A549 (cell line): Measurements from ENCODE around the gene DRD3. TPM values are rescaled to one million over a fixed set of nuclear protein-coding genes. Genes with fewer than 3 reads are reported as not detected.

Source experiments
- ATAC-seq, 2 experiments: fragments of 200-7000 bp in 1 of 2; fragments of >200 bp in 1 of 2; cut with Nextera tagmentation in 1 of 2; cut with Tn5 transposase in 1 of 2; 3 replicates each; pipeline versions ENCODE4 v1.8.0 to v1.9.1; 2018 to 2020; ENCODE audit warnings: mild to moderate bottlenecking in 1 of 2, moderate library complexity in 1 of 2
- CTCF ChIA-PET: fragments of 300-600 bp; sonication (Branson Sonifier 250); formaldehyde crosslinking; extraction: SDS; loops from one replicate; lab custom pipeline; 2021; ENCODE audit warnings: antibody characterized with exemption, inconsistent platforms; lab: Yijun Ruan, JAX
- POLR2A ChIA-PET: fragments of 350-600 bp; formaldehyde crosslinking; extraction: SDS; loops from one replicate; lab custom pipeline; 2021; ENCODE audit warnings: antibody characterized with exemption, inconsistent platforms; lab: Yijun Ruan, JAX
- DNase-seq, 2 experiments: peaks; one replicate each; pipeline versions ENCODE4 v3.0.0 to v3.0.0-alpha.2; 2011 to 2016; ENCODE audit warnings: low read depth in 1 of 2, low spot score in 1 of 2
- FAIRE-seq: peaks from 2 replicates; lab custom pipeline; 2011; peaks lifted over from hg19 to GRCh38; lab: Jason Lieb, UNC
- H3K27ac ChIP-seq, 2 experiments: fragments of >200 bp; sonication (Bioruptor Twin); formaldehyde crosslinking; 3 replicates each; pipeline ENCODE4 v1.5.1; 2016 to 2017
- H3K4me1 ChIP-seq: fragments of >200 bp; sonication (Bioruptor Twin); formaldehyde crosslinking; 3 replicates; pipeline ENCODE4 v1.6.1; 2016
- H3K4me2 ChIP-seq: fragments of >200 bp; sonication (Bioruptor Twin); formaldehyde crosslinking; 3 replicates; pipeline ENCODE4 v1.6.1; 2016
- H3K4me3 ChIP-seq: fragments of >200 bp; sonication (Bioruptor Twin); formaldehyde crosslinking; 3 replicates; pipeline ENCODE4 v1.5.1; 2016
- H3K9me3 ChIP-seq: fragments of >200 bp; sonication (Bioruptor Twin); formaldehyde crosslinking; 3 replicates; pipeline ENCODE4 v1.6.1; 2016
- ATOH8 ChIP-seq: fragments of 250-450 bp; sonication (Bioruptor Pico); IDR thresholded peaks from 2 replicates; pipeline ENCODE4 v1.5.0; 2020; ENCODE audit warnings: low read depth, mild to moderate bottlenecking, moderate library complexity
- BCL3 ChIP-seq: fragments of >200 bp; sonication (Bioruptor Twin); formaldehyde crosslinking; IDR thresholded peaks from 3 replicates; pipeline ENCODE4 v1.6.1; 2016
- CBX2 ChIP-seq: fragments of 200-600 bp; sonication (generic); IDR thresholded peaks from 2 replicates; pipeline ENCODE4 v1.6.1; 2016; ENCODE audit warnings: low read depth, mild to moderate bottlenecking, borderline replicate concordance
- CBX8 ChIP-seq: fragments of 200-600 bp; sonication (generic); IDR thresholded peaks from 2 replicates; pipeline ENCODE4 v1.6.1; 2016
- CHD4 ChIP-seq: fragments of 200-600 bp; sonication (generic); IDR thresholded peaks from 2 replicates; pipeline ENCODE4 v1.6.1; 2016; ENCODE audit warnings: antibody characterized with exemption, mild to moderate bottlenecking, borderline replicate concordance
- CTCF ChIP-seq: fragments of >200 bp; sonication (Bioruptor Twin); formaldehyde crosslinking; IDR thresholded peaks from 3 replicates; pipeline ENCODE4 v1.5.1; 2016
- EHF ChIP-seq: fragments of 250-450 bp; sonication (Bioruptor Pico); IDR thresholded peaks from 2 replicates; pipeline ENCODE4 v1.5.0; 2020; ENCODE audit warnings: mild to moderate bottlenecking
- ELK1 ChIP-seq: fragments of 150-350 bp; IDR thresholded peaks from 2 replicates; pipeline ENCODE4 v1.6.1; 2014; ENCODE audit warnings: low read depth, mild to moderate bottlenecking, low read length
- EP300 ChIP-seq, 2 experiments: fragments of >200 bp; sonication (Bioruptor Twin); formaldehyde crosslinking; IDR thresholded peaks; 2 replicates in 1 of 2; 3 replicates in 1 of 2; pipeline ENCODE4 v1.6.1; 2016 to 2017
- ESRRA ChIP-seq: fragments of 150-350 bp; IDR thresholded peaks from 2 replicates; pipeline ENCODE4 v1.6.1; 2014; ENCODE audit warnings: mild to moderate bottlenecking, low read length, borderline replicate concordance
- FOXS1 ChIP-seq: fragments of 250-450 bp; sonication (Bioruptor Pico); IDR thresholded peaks from 2 replicates; pipeline ENCODE4 v1.5.0; 2020; ENCODE audit warnings: mild to moderate bottlenecking, moderate library complexity
- HOXB5 ChIP-seq: fragments of 250-450 bp; sonication (Bioruptor Pico); IDR thresholded peaks from 2 replicates; pipeline ENCODE4 v1.5.0; 2020; ENCODE audit warnings: mild to moderate bottlenecking, moderate library complexity
- JUNB ChIP-seq: fragments of >200 bp; sonication (Bioruptor Twin); formaldehyde crosslinking; IDR thresholded peaks from 2 replicates; pipeline ENCODE4 v1.6.1; 2016
- KDM1A ChIP-seq: fragments of 200-600 bp; sonication (generic); IDR thresholded peaks from 2 replicates; pipeline ENCODE4 v1.6.1; 2016; ENCODE audit warnings: low read depth, mild to moderate bottlenecking
- KDM5A ChIP-seq: fragments of 200-600 bp; sonication (generic); IDR thresholded peaks from 2 replicates; pipeline ENCODE4 v1.6.1; 2016; ENCODE audit warnings: antibody characterized with exemption, mild to moderate bottlenecking
- MAFK ChIP-seq: fragments of 450-650 bp; IDR thresholded peaks from 2 replicates; pipeline ENCODE4 v1.6.1; 2014; ENCODE audit not compliant: partially characterized antibody
- MAX ChIP-seq: IDR thresholded peaks from 2 replicates; pipeline ENCODE4 v1.6.1; 2012
- MAZ ChIP-seq: fragments of 150-350 bp; IDR thresholded peaks from 2 replicates; pipeline ENCODE4 v1.6.1; 2014; ENCODE audit warnings: antibody characterized with exemption, low read depth, low read length, borderline replicate concordance
- NPAS2 ChIP-seq: fragments of 250-450 bp; sonication (Bioruptor Pico); IDR thresholded peaks from 2 replicates; pipeline ENCODE4 v1.8.0; 2022; ENCODE audit warnings: mild to moderate bottlenecking, moderate library complexity, borderline replicate concordance
- RCOR1 ChIP-seq: fragments of 150-350 bp; IDR thresholded peaks from 2 replicates; pipeline ENCODE4 v1.6.1; 2014; ENCODE audit warnings: antibody characterized with exemption, low read length, low read depth
- RFX5 ChIP-seq: fragments of 450-650 bp; IDR thresholded peaks from 2 replicates; pipeline ENCODE4 v1.7.1; 2014; ENCODE audit warnings: antibody characterized with exemption, mild to moderate bottlenecking, moderate library complexity
- RNF2 ChIP-seq: fragments of 200-600 bp; sonication (generic); IDR thresholded peaks from 2 replicates; pipeline ENCODE4 v1.6.1; 2016; ENCODE audit warnings: low read depth, mild to moderate bottlenecking, antibody characterized with exemption, moderate library complexity, borderline replicate concordance
- SREBF2 ChIP-seq: fragments of 450-650 bp; IDR thresholded peaks from 2 replicates; pipeline ENCODE4 v1.6.1; 2014; ENCODE audit warnings: mild to moderate bottlenecking, moderate library complexity
- TP53 ChIP-seq: fragments of 250-450 bp; sonication (Bioruptor Pico); IDR thresholded peaks from 2 replicates; pipeline ENCODE4 v1.5.0; 2021; ENCODE audit warnings: mild to moderate bottlenecking, moderate library complexity
- ZC3H11A ChIP-seq: fragments of 450-650 bp; IDR thresholded peaks from 2 replicates; pipeline ENCODE4 v1.6.1; 2014; ENCODE audit warnings: antibody characterized with exemption, mild to moderate bottlenecking
- ZNF302 ChIP-seq: fragments of 250-450 bp; sonication (Bioruptor Pico); IDR thresholded peaks from 2 replicates; pipeline ENCODE4 v1.9.0; 2021; ENCODE audit warnings: inconsistent platforms, mild to moderate bottlenecking, moderate library complexity
- ZSCAN20 ChIP-seq: fragments of 250-450 bp; sonication (Bioruptor Pico); IDR thresholded peaks from 2 replicates; pipeline ENCODE4 v1.8.0; 2022; ENCODE audit warnings: mild to moderate bottlenecking, moderate library complexity
- WGBS: methylation state at CpG from one replicate; pipeline ENCODE4 v1.1.6; 2017; ENCODE audit errors: missing lambda C conversion rate; 5-methylcytosine and 5-hydroxymethylcytosine counted together
- polyA plus RNA-seq, 4 experiments: library from polyadenylated mRNA; depleted of rRNA in 3 of 4; stranded (reverse); fragments of >200 nt; fragmentation: RNase III in 1 of 4; extraction: RNeasy Plus Mini Kit Qiagen cat#74134 plus additional on column Dnase treatment in 1 of 4; gene quantifications; 2 replicates in 3 of 4; 3 replicates in 1 of 4; pipeline ENCODE4 v1.2.3, GENCODE V29; 2011 to 2017

Gene DRD3
- polyA plus RNA-seq, 2 of the 4 experiments (the other 2 are of a cell fraction): not detected

GRCh38 chr3:114112696-114113095 lies 66.2 kb downstream of the DRD3 start:
- no peak for DNase-seq
- no peaks in the 10 kb centered on the region for H3K4me1 ChIP-seq
- ATAC-seq: no peak
- no peak overlapping the region for H3K4me3 ChIP-seq
- ChIA-PET POLR2A (no interaction called here), CTCF (no interaction called here)
- TF ChIP-seq FOXS1 (CRISPR knock-in tag) (no peak), EHF (no peak)
- H3K9me3 ChIP-seq: no peaks in the 10 kb centered on the region
- no peak for FAIRE-seq
- no peak overlapping the region for H3K27ac ChIP-seq
- 56% methylated on average over 6 of the region's 6 CpGs for WGBS
- H3K4me2 ChIP-seq: no peak overlapping the region

- 74% methylated on average over 3 of the region's 3 CpGs for WGBS
- ATAC-seq: no peak
- ChIA-PET CTCF (no interaction called here), POLR2A (no interaction called here)
- DNase-seq: no peak
- Histone ChIP-seq H3K27ac (no peak overlapping the region), H3K4me1 (no peaks in the 10 kb centered on the region), H3K9me3 (no peaks in the 10 kb centered on the region), H3K4me2 (no peak overlapping the region)
- FAIRE-seq: no peak
- TF ChIP-seq ATOH8 (CRISPR knock-in tag): no peak
- no peak for TF ChIP-seq SREBF2
- TF ChIP-seq KDM1A: no peak
- TF ChIP-seq EHF: no peak
- no peak for TF ChIP-seq NPAS2 (CRISPR knock-in tag)
- TF ChIP-seq CBX8: no peak
- TF ChIP-seq ESRRA: no peak
- TF ChIP-seq ZNF302: no peak
- no peak for TF ChIP-seq CTCF
- no peak for TF ChIP-seq CHD4
- no peak for TF ChIP-seq EP300 (IDR thresholded peaks at IDR 0.05)
- no peak for TF ChIP-seq CBX2
- no peak for TF ChIP-seq MAFK
- no peak for TF ChIP-seq ZC3H11A
- no peak for TF ChIP-seq BCL3
- no peak for TF ChIP-seq RCOR1
- TF ChIP-seq ZSCAN20 (CRISPR knock-in tag): no peak
- TF ChIP-seq, all 56 proteins: peak for 0
- H3K4me3 ChIP-seq: no peak overlapping the region
Observed at GRCh38 chr3:114111060-114111770, 67.6 kb downstream of the DRD3 start.

- TF ChIP-seq JUNB (no peak), ZNF302 (no peak), ZSCAN20 (CRISPR knock-in tag) (no peak), RFX5 (no peak), KDM5A (no peak), HOXB5 (CRISPR knock-in tag) (no peak), EHF (no peak), MAZ (no peak), ELK1 (no peak), RNF2 (no peak), MAX (no peak), TP53 (CRISPR knock-in tag) (no peak)
- TF ChIP-seq, all 56 proteins: peak for 0
- ATAC-seq: no peak
- 81% methylated on average over 5 of the region's 5 CpGs for WGBS
Observed at GRCh38 chr3:114110439-114110838, 68.4 kb downstream of the DRD3 start.

More at GRCh38 chr3:114110439-114110838, 68.4 kb downstream of the DRD3 start:
- DNase-seq (no peak), FAIRE-seq (no peak)
- Histone ChIP-seq H3K4me3 (no peak overlapping the region), H3K4me1 (no peaks in the 10 kb centered on the region), H3K4me2 (no peak overlapping the region), H3K27ac (no peak overlapping the region), H3K9me3 (no peaks in the 10 kb centered on the region)
- ChIA-PET CTCF (interaction anchor here (0.7 kb wide), 1 partner anchor 8 kb away, joined by 3 read pairs; no protein-coding TSS in a partner anchor), POLR2A (no interaction called here)
